Globus pallidus (tissue), 1 donor: ENCODE measurements around the gene LBX1.

ENCODE experiments used
- DNase-seq: peaks from one replicate; pipeline ENCODE4 v3.0.0-alpha.2; 2015; ENCODE audit warnings: low spot score

LBX1 gene

GRCh38 chr10:101229266-101230182 is at the start of gene LBX1:
LBX1 (minus strand) TSS chr10:101229463; CDS start chr10:101228815, 648 bp downstream.
- DNase-seq = no peak

- DNase-seq = no peak
These were observed 44.5 kb upstream of the LBX1 start for GRCh38 chr10:101273741-101274140.

- no peak for DNase-seq
These were observed 44.1 kb upstream of the LBX1 start for GRCh38 chr10:101273330-101273729.

- peak; percentile 55 for DNase-seq
These were observed 43.1 kb upstream of the LBX1 start for GRCh38 chr10:101272229-101272868.

GRCh38 chr10:101270763-101271162 is 41.5 kb upstream of the LBX1 start:
- no peak for DNase-seq

GRCh38 chr10:101267776-101268175 is 38.5 kb upstream of the LBX1 start:
- no peak for DNase-seq

GRCh38 chr10:101267290-101267680 is 38.0 kb upstream of the LBX1 start:
- no peak for DNase-seq

GRCh38 chr10:101266381-101267289 is 37.4 kb upstream of the LBX1 start:
- DNase-seq = no peak

GRCh38 chr10:101263150-101263752 is 34.0 kb upstream of the LBX1 start:
- DNase-seq = no peak

GRCh38 chr10:101262147-101262546 is 32.9 kb upstream of the LBX1 start:
- no peak for DNase-seq

- DNase-seq = no peak
These were observed 32.4 kb upstream of the LBX1 start for GRCh38 chr10:101261702-101262101.

GRCh38 chr10:101260764-101261481 is 31.7 kb upstream of the LBX1 start:
- DNase-seq = no peak

GRCh38 chr10:101258179-101258885 is 29.1 kb upstream of the LBX1 start:
- no peak for DNase-seq

- DNase-seq = no peak
These were observed 28.2 kb upstream of the LBX1 start for GRCh38 chr10:101257491-101257890.

GRCh38 chr10:101257084-101257483 is 27.8 kb upstream of the LBX1 start:
- no peak for DNase-seq

GRCh38 chr10:101256387-101256786 is 27.1 kb upstream of the LBX1 start:
- no peak for DNase-seq

GRCh38 chr10:101250136-101250535 is 20.9 kb upstream of the LBX1 start:
- no peak for DNase-seq

GRCh38 chr10:101249171-101249581 is 19.9 kb upstream of the LBX1 start:
- no peak for DNase-seq

GRCh38 chr10:101246639-101247038 is 17.4 kb upstream of the LBX1 start:
- no peak for DNase-seq

GRCh38 chr10:101244321-101245050 is 15.2 kb upstream of the LBX1 start:
- DNase-seq = no peak
